Measurements from ENCODE around the gene SIK3. TPM values are rescaled to one million over a fixed set of nuclear protein-coding genes. Genes with fewer than 3 reads are reported as not detected.

The SIK3 gene
- total RNA-seq, 2 experiments from 2014 or later: 81.4 to 86.1 TPM

DNA sequence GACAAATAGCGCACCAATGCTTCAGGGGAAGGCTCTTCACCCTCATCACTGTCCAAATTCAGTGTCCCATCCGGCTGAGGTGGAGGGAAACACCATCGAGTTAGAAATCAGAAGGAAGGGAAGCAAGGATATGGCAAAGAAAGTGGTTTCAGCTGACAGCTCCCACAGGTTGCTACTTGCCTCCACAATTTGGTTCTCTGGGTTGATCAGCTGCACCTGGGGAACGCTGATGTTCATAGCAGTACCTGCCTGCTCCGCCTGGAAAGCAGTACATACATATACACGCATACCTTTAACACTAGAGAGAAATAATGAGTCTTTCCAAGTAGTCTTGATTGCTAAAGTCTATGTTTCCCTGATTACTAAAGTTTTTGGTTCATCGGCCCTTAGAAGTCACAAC is 223.0 kb downstream of the SIK3 start:
- no peak overlapping the region for H3K27ac ChIP-seq (ENCODE audit: low read depth in 1 of 2, low read length in 2 of 2)
- no peak overlapping the region for H3K4me3 ChIP-seq (ENCODE audit: low read length)
- H3K36me3 ChIP-seq (ENCODE audit: insufficient read depth, low read length): peaks cover 65% of the 10 kb centered on the region
- ATAC-seq (ENCODE audit: poor library complexity) (no peak), DNase-seq (no peak)
- H3K36me3 Mint-ChIP-seq (ENCODE audit: low read depth): peaks cover 65% of the 10 kb centered on the region
- H3K4me3 Mint-ChIP-seq: no peak overlapping the region
- ChIA-PET POLR2A (no interaction called here), CTCF (interaction anchor here (1.2 kb wide), 1 partner anchor 231 kb away, joined by 4 read pairs; no protein-coding TSS in a partner anchor)
- no peaks in the 10 kb centered on the region for H3K9me3 ChIP-seq (ENCODE audit: control insufficient read depth in 1 of 2, insufficient read depth in 1 of 2, low read length in 2 of 2)
- H3K9me3 Mint-ChIP-seq: no peaks in the 10 kb centered on the region
- H3K4me1 Mint-ChIP-seq (ENCODE audit: low read depth): peaks cover 14% of the 10 kb centered on the region
- no peaks in the 10 kb centered on the region for H3K4me1 ChIP-seq (ENCODE audit: insufficient read depth, low read length)
- intact Hi-C loops (cut with DNase I, micrococcal nuclease): no loop called here
- H3K27ac Mint-ChIP-seq: no peak overlapping the region
- TF ChIP-seq, protein P1, sequence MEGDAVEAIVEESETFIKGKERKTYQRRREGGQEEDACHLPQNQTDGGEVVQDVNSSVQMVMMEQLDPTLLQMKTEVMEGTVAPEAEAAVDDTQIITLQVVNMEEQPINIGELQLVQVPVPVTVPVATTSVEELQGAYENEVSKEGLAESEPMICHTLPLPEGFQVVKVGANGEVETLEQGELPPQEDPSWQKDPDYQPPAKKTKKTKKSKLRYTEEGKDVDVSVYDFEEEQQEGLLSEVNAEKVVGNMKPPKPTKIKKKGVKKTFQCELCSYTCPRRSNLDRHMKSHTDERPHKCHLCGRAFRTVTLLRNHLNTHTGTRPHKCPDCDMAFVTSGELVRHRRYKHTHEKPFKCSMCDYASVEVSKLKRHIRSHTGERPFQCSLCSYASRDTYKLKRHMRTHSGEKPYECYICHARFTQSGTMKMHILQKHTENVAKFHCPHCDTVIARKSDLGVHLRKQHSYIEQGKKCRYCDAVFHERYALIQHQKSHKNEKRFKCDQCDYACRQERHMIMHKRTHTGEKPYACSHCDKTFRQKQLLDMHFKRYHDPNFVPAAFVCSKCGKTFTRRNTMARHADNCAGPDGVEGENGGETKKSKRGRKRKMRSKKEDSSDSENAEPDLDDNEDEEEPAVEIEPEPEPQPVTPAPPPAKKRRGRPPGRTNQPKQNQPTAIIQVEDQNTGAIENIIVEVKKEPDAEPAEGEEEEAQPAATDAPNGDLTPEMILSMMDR (IDR thresholded peaks at IDR 0.05): no peak
- H3K27me3 ChIP-seq (ENCODE audit: control insufficient read depth in 1 of 2, insufficient read depth in 2 of 2, low read length in 2 of 2): no peaks in the 10 kb centered on the region
- H3K27me3 Mint-ChIP-seq: no peaks in the 10 kb centered on the region

DNA sequence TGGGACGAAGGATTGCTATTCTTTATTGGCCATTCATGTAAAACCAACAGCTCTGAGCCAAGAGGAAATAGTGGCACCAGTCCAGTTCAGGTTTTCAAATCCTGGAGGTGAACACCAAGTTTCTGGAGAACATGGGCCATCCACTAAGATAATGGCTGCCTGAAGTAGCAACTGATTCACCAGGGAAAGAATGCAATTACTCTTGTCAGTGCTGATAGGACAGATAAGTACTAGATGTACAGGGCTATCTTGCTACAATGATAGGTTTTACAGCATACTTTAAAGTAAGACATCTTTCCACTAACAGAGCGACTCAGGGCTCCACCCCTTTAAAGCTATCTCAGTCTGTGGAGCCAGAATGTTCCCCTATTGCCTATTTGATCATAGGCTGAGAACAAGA is 224.0 kb downstream of the SIK3 start:
- Histone ChIP-seq H3K9me3 (ENCODE audit: control insufficient read depth in 1 of 2, insufficient read depth in 1 of 2, low read length in 2 of 2) (no peaks in the 10 kb centered on the region), H3K4me3 (ENCODE audit: low read length) (no peak overlapping the region), H3K4me1 (ENCODE audit: insufficient read depth, low read length) (no peaks in the 10 kb centered on the region), H3K36me3 (ENCODE audit: insufficient read depth, low read length) (peaks cover 75% of the 10 kb centered on the region), H3K27ac (ENCODE audit: low read depth in 1 of 2, low read length in 2 of 2) (no peak overlapping the region), H3K27me3 (ENCODE audit: control insufficient read depth in 1 of 2, insufficient read depth in 2 of 2, low read length in 2 of 2) (no peaks in the 10 kb centered on the region)
- POLR2A ChIA-PET: interaction anchor here (0.7 kb wide), 1 partner anchor 12 kb away, joined by 3 read pairs; no protein-coding TSS in a partner anchor
- Mint-ChIP-seq H3K4me3 (no peak overlapping the region), H3K27ac (no peak overlapping the region), H3K4me1 (ENCODE audit: low read depth) (peaks cover 7% of the 10 kb centered on the region), H3K36me3 (ENCODE audit: low read depth) (peaks cover 75% of the 10 kb centered on the region), H3K9me3 (no peaks in the 10 kb centered on the region), H3K27me3 (no peaks in the 10 kb centered on the region)
- TF ChIP-seq, protein P1 (IDR thresholded peaks at IDR 0.05): no peak
- CTCF ChIA-PET: interaction anchor here (1.2 kb wide), 1 partner anchor 232 kb away, joined by 4 read pairs; no protein-coding TSS in a partner anchor
- ATAC-seq (ENCODE audit: poor library complexity) (no peak), DNase-seq (no peak)
- intact Hi-C loops (cut with DNase I, micrococcal nuclease): no loop called here

DNA sequence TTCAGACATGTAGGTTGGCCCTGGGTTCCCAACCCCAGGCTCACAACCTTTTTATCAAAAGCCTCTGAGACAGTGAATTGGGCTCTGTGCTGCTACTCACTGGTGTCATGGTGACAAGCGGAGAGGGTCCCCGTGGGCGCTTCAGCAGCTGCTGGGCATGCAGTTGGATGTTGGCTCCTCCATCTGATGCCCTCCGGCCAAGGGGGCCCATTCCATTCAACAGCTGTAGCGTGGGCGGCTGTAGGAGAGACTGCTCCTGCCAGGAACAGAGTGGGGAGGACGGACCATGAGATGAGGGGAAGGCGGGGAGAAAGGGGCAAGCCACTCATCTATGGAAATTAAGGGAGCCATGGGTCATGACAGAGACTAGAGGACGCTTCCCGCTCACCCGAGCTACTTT is 224.8 kb downstream of the SIK3 start:
- Mint-ChIP-seq H3K9me3 (no peaks in the 10 kb centered on the region), H3K27me3 (no peaks in the 10 kb centered on the region), H3K4me1 (ENCODE audit: low read depth) (peaks cover 7% of the 10 kb centered on the region), H3K4me3 (no peak overlapping the region), H3K27ac (no peak overlapping the region), H3K36me3 (ENCODE audit: low read depth) (peaks cover 84% of the 10 kb centered on the region)
- intact Hi-C loops (cut with DNase I, micrococcal nuclease): no loop called here
- peaks cover 83% of the 10 kb centered on the region for H3K36me3 ChIP-seq (ENCODE audit: insufficient read depth, low read length)
- no peaks in the 10 kb centered on the region for H3K27me3 ChIP-seq (ENCODE audit: control insufficient read depth in 1 of 2, insufficient read depth in 2 of 2, low read length in 2 of 2)
- H3K27ac ChIP-seq (ENCODE audit: low read depth in 1 of 2, low read length in 2 of 2): no peak overlapping the region
- POLR2A ChIA-PET: interaction anchor here (0.6 to 0.7 kb wide), 2 partner anchors 11 to 233 kb away, joined by 3 read pairs; no protein-coding TSS in a partner anchor
- TF ChIP-seq, protein P1 (IDR thresholded peaks at IDR 0.05): no peak
- CTCF ChIA-PET: no interaction called here
- H3K4me3 ChIP-seq (ENCODE audit: low read length): no peak overlapping the region
- DNase-seq (no peak), ATAC-seq (ENCODE audit: poor library complexity) (no peak)
- no peaks in the 10 kb centered on the region for H3K4me1 ChIP-seq (ENCODE audit: insufficient read depth, low read length)
- no peaks in the 10 kb centered on the region for H3K9me3 ChIP-seq (ENCODE audit: control insufficient read depth in 1 of 2, insufficient read depth in 1 of 2, low read length in 2 of 2)

All from CD4-positive, alpha-beta T cell (primary cell).